ENCODE measurements around the gene TMEM170B.

DNA sequence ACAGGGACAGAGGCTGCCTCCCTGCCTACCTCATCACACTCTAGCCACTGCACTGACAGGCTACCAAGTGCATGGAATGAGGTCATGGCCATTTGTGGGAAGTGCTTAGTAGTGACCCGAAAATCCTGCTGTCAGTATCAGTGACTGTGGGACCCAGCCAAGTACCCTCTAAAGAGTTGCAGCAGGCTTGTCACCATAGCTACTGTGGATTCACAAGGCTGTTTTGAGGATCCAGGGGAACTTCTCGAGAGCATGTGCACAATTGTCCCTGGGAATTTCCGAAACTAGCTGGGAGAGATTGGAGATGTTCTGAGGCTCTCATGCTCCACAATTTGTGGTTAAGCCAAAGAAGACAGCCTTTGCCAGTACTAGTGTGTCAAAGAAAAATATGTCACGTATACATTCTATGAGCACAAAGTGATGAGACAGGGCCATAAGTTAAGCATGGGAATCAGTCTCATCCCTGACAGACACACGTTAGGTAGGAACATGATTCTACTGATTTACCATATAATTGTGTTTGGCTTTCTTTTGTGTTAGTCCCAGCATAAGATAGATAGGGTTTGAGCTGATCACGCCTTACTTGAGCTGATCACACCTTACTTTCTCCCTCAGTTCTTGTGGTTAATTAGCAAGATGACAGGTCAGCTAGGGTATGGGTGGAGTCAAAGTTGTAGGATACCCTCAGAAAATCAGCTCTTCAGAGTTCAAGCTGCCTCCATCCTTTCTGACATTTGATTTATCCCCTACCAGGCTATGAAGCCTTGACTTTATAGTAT, 42.6 kb upstream of the TMEM170B start:
- TF ChIP-seq POLR2A (IDR thresholded peaks at IDR 0.05) = no peak
- TF ChIP-seq, protein P1, sequence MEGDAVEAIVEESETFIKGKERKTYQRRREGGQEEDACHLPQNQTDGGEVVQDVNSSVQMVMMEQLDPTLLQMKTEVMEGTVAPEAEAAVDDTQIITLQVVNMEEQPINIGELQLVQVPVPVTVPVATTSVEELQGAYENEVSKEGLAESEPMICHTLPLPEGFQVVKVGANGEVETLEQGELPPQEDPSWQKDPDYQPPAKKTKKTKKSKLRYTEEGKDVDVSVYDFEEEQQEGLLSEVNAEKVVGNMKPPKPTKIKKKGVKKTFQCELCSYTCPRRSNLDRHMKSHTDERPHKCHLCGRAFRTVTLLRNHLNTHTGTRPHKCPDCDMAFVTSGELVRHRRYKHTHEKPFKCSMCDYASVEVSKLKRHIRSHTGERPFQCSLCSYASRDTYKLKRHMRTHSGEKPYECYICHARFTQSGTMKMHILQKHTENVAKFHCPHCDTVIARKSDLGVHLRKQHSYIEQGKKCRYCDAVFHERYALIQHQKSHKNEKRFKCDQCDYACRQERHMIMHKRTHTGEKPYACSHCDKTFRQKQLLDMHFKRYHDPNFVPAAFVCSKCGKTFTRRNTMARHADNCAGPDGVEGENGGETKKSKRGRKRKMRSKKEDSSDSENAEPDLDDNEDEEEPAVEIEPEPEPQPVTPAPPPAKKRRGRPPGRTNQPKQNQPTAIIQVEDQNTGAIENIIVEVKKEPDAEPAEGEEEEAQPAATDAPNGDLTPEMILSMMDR (IDR thresholded peaks at IDR 0.05) = no peak

All from esophagus squamous epithelium (tissue), 4 donors.